Mucosa of descending colon (tissue), 3 donors: ENCODE measurements around the gene SLC23A2. TPM values are rescaled to one million over a fixed set of nuclear protein-coding genes. Genes with fewer than 3 reads are reported as not detected.

Experiments used
- ATAC-seq: fragments of 200-7000 bp; cut with Tn5 transposase; one replicate; pipeline ENCODE4 v1.9.1; 2020; ENCODE audit warnings: mild to moderate bottlenecking, moderate library complexity
- DNase-seq, 3 donors: peaks; one replicate each; pipeline ENCODE4 v3.0.0-alpha.2; 2020
- H3K36me3 ChIP-seq: fragments of 200-600 bp; one replicate; pipeline ENCODE4 v1.8.0; 2021; ENCODE audit warnings: low read depth, mild to moderate bottlenecking
- H3K4me1 ChIP-seq: fragments of 200-600 bp; one replicate; pipeline ENCODE4 v1.8.0; 2021; ENCODE audit warnings: low read depth, mild to moderate bottlenecking
- H3K4me3 ChIP-seq: fragments of 200-600 bp; one replicate; pipeline ENCODE4 v1.8.0; 2021; ENCODE audit warnings: mild to moderate bottlenecking
- H3K9me3 ChIP-seq: fragments of 200-600 bp; one replicate; pipeline ENCODE4 v1.8.0; 2021; ENCODE audit warnings: mild to moderate bottlenecking
- CTCF ChIP-seq: fragments of 200-600 bp; IDR thresholded peaks from one replicate; pipeline ENCODE4 v1.8.0; 2022; ENCODE audit warnings: antibody characterized with exemption, mild to moderate bottlenecking
- intact Hi-C, 2 donors: fragments of 100-400 bp; cut with DNase I in 1 of 2; cut with micrococcal nuclease in 1 of 2; formaldehyde crosslinking; loops; one replicate each; pipeline versions ENCODE4 v1.11.0 to v1.11.1; 2022; cut with DNase I, micrococcal nuclease
- total RNA-seq, 3 donors: library from RNA; stranded (reverse); fragmentation: NEBNext Ultra II Directional in 2 of 3; extraction: Animal tissue kit (Norgen Biotek cat#: 25700) in 2 of 3; gene quantifications; one replicate each; pipeline versions ENCODE4 v1.2.1 to v1.2.4, GENCODE V29; 2021 to 2023
- donor health status: DM: no; HTN: no; CAD: no; lungs with moderate emphysema.
- donor health status: DM: no; HTN: no; CAD: no.
- donor health status: DM: no; HTN: yes; CAD: no.

Gene SLC23A2
- total RNA-seq, 3 donors from 2014 or later = 9.1 to 15.4 (median 9.4) TPM

- no peak for TF ChIP-seq CTCF
- H3K36me3 ChIP-seq = no peaks in the 10 kb centered on the region
- H3K4me1 ChIP-seq = no peaks in the 10 kb centered on the region
- no peak overlapping the region for H3K4me3 ChIP-seq
- peak; percentile 47 for ATAC-seq
- DNase-seq = no peak
- intact Hi-C loops = no loop called here
- no peaks in the 10 kb centered on the region for H3K9me3 ChIP-seq
These were observed 171.6 kb downstream of the SLC23A2 start for GRCh38 chr20:4829514-4830215.

GRCh38 chr20:4828830-4829513 lies 172.3 kb downstream of the SLC23A2 start:
- ATAC-seq (no peak), DNase-seq (no peak)
- intact Hi-C loops = no loop called here
- Histone ChIP-seq H3K4me3 (no peak overlapping the region), H3K4me1 (no peaks in the 10 kb centered on the region), H3K9me3 (no peaks in the 10 kb centered on the region), H3K36me3 (no peaks in the 10 kb centered on the region)
- TF ChIP-seq CTCF = no peak

- DNase-seq (no peak), ATAC-seq (no peak)
- TF ChIP-seq CTCF = no peak
- Histone ChIP-seq H3K9me3 (no peaks in the 10 kb centered on the region), H3K36me3 (no peaks in the 10 kb centered on the region), H3K4me3 (no peak overlapping the region), H3K4me1 (peaks cover 21% of the 10 kb centered on the region)
- intact Hi-C loops = no loop called here
These were observed 179.7 kb downstream of the SLC23A2 start for GRCh38 chr20:4821590-4821989.

- intact Hi-C loops = no loop called here
- no peak for TF ChIP-seq CTCF
- H3K9me3 ChIP-seq = no peaks in the 10 kb centered on the region
- no peak overlapping the region for H3K4me3 ChIP-seq
- DNase-seq (no peak), ATAC-seq (no peak)
- no peaks in the 10 kb centered on the region for H3K36me3 ChIP-seq
- peaks cover 21% of the 10 kb centered on the region for H3K4me1 ChIP-seq
These were observed 180.3 kb downstream of the SLC23A2 start for GRCh38 chr20:4820806-4821518.

GRCh38 chr20:4819901-4820300 lies 181.4 kb downstream of the SLC23A2 start:
- ATAC-seq (no peak), DNase-seq (no peak)
- no peaks in the 10 kb centered on the region for H3K9me3 ChIP-seq
- no peak overlapping the region for H3K4me3 ChIP-seq
- H3K4me1 ChIP-seq = peaks cover 21% of the 10 kb centered on the region
- no peak for TF ChIP-seq CTCF
- H3K36me3 ChIP-seq = no peaks in the 10 kb centered on the region
- intact Hi-C loops = no loop called here
